Sciatic nerve (tissue), 2 donors: ENCODE data around the gene KLK2. TPM values are rescaled to one million over a fixed set of nuclear protein-coding genes. Genes with fewer than 3 reads are reported as not detected.

Experiments used
- ATAC-seq: fragments of 200-7000 bp; cut with Tn5 transposase; one replicate; pipeline ENCODE4 v1.9.1; 2020; ENCODE audit warnings: mild to moderate bottlenecking, moderate library complexity
- DNase-seq: peaks from one replicate; pipeline ENCODE4 v3.0.0-alpha.2; 2020; ENCODE audit warnings: low spot score
- intact Hi-C: fragments of 100-400 bp; cut with DNase I; formaldehyde crosslinking; loops from one replicate; pipeline ENCODE4 v1.14.2; 2022
- total RNA-seq: library from RNA; stranded (reverse); fragmentation: NEBNext Ultra II Directional; extraction: Animal tissue kit (Norgen Biotek cat#: 25700); gene quantifications from one replicate; pipeline ENCODE4 v1.2.1, GENCODE V29; 2021
- donor health status: DM: no; HTN: no; CAD: no.
- donor health status: DM: no; HTN: no; CAD: no.

Gene KLK2
- total RNA-seq, 1 donor from 2014 or later: not detected

DNA sequence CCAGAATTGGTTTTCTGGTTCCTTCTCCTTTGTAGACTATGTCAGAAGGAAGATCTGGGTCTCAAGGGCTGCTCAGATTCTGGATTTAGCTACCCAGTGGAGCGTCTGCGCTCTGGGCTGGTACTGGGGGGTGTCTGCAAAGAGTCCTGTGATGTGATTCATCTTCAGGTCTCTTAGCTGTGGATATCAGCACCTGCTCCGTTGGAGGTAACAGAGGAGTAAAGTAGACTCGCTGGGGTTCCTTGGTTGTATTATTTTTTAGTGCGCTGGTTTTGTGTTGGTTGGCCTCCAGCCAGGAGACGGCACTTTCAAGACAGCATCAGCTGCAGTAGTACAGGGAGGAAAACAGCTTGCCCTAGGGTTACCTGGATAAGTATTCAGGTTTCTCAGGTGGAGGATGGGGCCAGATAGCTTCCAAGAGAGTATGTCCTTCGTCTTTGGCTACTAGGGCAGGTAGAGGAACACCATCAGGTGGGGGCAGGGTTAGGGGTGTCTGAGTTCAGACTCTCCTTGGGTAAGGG, 29.5 kb upstream of the KLK2 start:
- ATAC-seq (no peak), DNase-seq (no peak)
- intact Hi-C loops: no loop called here

DNA sequence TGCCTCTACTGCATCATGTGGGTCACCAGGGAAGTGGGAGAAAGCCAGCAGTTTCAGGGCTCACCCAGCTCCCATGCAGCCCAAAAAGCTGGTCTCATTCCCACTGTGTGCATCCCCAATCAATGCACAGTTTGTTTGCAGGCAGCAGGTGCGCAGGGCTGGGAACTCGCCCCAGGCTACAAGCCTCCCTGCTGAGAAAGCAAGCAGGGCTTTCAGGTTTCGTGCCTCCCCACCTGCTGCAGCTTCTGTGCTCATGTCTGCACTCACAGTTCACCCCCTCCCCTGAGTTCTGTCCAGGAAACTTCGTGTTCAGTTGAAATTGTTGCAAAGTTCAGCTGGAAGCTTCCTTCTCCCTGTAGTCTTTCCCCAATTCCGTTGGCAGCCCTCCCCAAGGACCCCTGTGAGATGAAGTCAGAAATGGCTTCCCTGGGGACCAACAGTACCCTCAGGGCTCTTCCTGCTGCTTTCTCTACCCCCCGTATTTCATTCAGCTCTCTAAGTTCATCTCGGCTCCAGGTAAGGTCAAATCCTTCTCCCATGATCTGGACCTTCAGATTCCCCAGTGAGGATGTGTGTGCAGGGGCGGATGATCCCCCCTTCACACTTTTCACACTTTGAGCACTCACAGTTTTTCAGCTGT, 28.8 kb upstream of the KLK2 start:
- intact Hi-C loops: no loop called here
- ATAC-seq (no peak), DNase-seq (no peak)

DNA sequence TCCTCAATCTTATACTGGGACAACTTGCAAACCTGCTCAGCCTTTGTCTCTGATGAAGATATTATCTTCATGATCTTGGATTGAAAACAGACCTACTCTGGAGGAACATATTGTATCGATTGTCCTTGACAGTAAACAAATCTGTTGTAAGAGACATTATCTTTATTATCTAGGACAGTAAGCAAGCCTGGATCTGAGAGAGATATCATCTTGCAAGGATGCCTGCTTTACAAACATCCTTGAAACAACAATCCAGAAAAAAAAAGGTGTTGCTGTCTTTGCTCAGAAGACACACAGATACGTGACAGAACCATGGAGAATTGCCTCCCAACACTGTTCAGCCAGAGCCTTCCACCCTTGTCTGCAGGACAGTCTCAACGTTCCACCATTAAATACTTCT, 22.5 kb upstream of the KLK2 start:
- intact Hi-C loops: no loop called here
- DNase-seq (no peak), ATAC-seq (no peak)

DNA sequence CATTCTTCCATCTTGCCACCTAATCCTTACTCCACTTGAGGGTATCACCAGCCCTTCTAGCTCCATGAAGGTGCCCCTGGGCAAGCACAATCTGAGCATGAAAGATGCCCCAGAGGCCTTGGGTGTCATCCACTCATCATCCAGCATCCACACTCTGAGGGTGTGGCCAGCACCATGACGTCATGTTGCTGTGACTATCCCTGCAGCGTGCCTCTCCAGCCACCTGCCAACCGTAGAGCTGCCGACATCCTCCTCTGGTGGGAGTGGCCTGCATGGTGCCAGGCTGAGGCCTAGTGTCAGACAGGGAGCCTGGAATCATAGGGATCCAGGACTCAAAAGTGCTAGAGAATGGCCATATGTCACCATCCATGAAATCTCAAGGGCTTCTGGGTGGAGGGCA, 21.6 kb upstream of the KLK2 start:
- DNase-seq: no peak
- intact Hi-C loops: no loop called here

DNA sequence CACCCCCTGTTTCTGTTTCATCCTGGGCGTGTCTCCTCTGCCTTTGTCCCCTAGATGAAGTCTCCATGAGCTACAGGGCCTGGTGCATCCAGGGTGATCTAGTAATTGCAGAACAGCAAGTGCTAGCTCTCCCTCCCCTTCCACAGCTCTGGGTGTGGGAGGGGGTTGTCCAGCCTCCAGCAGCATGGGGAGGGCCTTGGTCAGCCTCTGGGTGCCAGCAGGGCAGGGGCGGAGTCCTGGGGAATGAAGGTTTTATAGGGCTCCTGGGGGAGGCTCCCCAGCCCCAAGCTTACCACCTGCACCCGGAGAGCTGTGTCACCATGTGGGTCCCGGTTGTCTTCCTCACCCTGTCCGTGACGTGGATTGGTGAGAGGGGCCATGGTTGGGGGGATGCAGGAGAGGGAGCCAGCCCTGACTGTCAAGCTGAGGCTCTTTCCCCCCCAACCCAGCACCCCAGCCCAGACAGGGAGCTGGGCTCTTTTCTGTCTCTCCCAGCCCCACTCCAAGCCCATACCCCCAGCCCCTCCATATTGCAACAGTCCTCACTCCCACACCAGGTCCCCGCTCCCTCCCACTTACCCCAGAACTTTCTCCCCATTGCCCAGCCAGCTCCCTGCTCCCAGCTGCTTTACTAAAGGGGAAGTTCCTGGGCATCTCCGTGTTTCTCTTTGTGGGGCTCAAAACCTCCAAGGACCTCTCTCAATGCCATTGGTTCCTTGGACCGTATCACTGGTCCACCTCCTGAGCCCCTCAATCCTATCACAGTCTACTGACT, 18.4 kb upstream of the KLK2 start, which contains the start of gene KLK3:
Gene KLK3 (plus strand): TSS at position 280 of the 775 bp plus-strand sequence. CDS start 41 bp downstream, at position 321.
- intact Hi-C loops: no loop called here
- DNase-seq: no peak

More for the DNA sequence above, 21.6 kb upstream of the KLK2 start:
- no peak for ATAC-seq

DNA sequence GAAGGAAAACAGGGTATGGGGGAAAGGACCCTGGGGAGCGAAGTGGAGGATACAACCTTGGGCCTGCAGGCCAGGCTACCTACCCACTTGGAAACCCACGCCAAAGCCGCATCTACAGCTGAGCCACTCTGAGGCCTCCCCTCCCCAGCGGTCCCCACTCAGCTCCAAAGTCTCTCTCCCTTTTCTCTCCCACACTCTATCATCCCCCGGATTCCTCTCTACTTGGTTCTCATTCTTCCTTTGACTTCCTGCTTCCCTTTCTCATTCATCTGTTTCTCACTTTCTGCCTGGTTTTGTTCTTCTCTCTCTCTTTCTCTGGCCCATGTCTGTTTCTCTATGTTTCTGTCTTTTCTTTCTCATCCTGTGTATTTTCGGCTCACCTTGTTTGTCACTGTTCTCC, 15.9 kb upstream of the KLK2 start:
- intact Hi-C loops: no loop called here
- no peak for DNase-seq

More for the DNA sequence above, 18.4 kb upstream of the KLK2 start, which contains the start of gene KLK3:
- ATAC-seq: no peak

DNA sequence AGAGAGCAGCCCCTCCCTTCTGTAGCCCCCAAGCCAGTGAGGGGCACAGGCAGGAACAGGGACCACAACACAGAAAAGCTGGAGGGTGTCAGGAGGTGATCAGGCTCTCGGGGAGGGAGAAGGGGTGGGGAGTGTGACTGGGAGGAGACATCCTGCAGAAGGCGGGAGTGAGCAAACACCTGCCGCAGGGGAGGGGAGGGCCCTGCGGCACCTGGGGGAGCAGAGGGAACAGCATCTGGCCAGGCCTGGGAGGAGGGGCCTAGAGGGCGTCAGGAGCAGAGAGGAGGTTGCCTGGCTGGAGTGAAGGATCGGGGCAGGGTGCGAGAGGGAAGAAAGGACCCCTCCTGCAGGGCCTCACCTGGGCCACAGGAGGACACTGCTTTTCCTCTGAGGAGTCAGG, 14.4 kb upstream of the KLK2 start:
- ATAC-seq: no peak
- DNase-seq: no peak
- intact Hi-C loops: no loop called here

More for the DNA sequence above, 15.9 kb upstream of the KLK2 start:
- ATAC-seq: no peak

DNA sequence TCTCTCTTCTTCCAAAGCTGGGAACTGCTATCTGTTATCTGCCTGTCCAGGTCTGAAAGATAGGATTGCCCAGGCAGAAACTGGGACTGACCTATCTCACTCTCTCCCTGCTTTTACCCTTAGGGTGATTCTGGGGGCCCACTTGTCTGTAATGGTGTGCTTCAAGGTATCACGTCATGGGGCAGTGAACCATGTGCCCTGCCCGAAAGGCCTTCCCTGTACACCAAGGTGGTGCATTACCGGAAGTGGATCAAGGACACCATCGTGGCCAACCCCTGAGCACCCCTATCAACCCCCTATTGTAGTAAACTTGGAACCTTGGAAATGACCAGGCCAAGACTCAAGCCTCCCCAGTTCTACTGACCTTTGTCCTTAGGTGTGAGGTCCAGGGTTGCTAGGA, 13.4 kb upstream of the KLK2 start:
- intact Hi-C loops: no loop called here
- ATAC-seq (no peak), DNase-seq (no peak)

DNA sequence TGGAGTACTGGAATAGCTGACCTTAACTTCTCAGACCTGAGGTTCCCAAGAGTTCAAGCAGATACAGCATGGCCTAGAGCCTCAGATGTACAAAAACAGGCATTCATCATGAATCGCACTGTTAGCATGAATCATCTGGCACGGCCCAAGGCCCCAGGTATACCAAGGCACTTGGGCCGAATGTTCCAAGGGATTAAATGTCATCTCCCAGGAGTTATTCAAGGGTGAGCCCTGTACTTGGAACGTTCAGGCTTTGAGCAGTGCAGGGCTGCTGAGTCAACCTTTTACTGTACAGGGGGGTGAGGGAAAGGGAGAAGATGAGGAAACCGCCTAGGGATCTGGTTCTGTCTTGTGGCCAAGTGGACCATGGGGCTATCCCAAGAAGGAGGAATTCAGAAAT, 12.2 kb upstream of the KLK2 start:
- no peak for ATAC-seq
- no peak for DNase-seq
- intact Hi-C loops: no loop called here

DNA sequence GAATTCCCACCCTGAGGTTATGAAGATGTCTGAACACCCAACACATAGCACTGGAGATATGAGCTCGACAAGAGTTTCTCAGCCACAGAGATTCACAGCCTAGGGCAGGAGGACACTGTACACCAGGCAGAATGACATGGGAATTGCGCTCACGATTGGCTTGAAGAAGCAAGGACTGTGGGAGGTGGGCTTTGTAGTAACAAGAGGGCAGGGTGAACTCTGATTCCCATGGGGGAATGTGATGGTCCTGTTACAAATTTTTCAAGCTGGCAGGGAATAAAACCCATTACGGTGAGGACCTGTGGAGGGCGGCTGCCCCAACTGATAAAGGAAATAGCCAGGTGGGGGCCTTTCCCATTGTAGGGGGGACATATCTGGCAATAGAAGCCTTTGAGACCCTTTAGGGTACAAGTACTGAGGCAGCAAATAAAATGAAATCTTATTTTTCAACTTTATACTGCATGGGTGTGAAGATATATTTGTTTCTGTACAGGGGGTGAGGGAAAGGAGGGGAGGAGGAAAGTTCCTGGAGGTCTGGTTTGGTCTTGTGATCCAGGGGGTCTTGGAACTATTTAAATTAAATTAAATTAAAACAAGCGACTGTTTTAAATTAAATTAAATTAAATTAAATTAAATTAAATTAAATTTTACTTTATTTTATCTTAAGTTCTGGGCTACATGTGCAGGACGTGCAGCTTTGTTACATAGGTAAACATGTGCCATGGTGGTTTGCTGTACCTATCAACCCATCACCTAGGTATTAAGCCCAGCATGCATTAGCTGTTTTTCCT, 11.5 kb upstream of the KLK2 start:
- no peak for ATAC-seq
- DNase-seq: no peak
- intact Hi-C loops: no loop called here

DNA sequence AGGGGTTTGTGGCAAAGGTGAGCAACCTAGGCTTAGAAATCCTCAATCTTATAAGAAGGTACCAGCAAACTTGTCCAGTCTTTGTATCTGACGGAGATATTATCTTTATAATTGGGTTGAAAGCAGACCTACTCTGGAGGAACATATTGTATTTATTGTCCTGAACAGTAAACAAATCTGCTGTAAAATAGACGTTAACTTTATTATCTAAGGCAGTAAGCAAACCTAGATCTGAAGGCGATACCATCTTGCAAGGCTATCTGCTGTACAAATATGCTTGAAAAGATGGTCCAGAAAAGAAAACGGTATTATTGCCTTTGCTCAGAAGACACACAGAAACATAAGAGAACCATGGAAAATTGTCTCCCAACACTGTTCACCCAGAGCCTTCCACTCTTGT, 3.8 kb upstream of the KLK2 start:
- ATAC-seq (no peak), DNase-seq (no peak)
- intact Hi-C loops: no loop called here

DNA sequence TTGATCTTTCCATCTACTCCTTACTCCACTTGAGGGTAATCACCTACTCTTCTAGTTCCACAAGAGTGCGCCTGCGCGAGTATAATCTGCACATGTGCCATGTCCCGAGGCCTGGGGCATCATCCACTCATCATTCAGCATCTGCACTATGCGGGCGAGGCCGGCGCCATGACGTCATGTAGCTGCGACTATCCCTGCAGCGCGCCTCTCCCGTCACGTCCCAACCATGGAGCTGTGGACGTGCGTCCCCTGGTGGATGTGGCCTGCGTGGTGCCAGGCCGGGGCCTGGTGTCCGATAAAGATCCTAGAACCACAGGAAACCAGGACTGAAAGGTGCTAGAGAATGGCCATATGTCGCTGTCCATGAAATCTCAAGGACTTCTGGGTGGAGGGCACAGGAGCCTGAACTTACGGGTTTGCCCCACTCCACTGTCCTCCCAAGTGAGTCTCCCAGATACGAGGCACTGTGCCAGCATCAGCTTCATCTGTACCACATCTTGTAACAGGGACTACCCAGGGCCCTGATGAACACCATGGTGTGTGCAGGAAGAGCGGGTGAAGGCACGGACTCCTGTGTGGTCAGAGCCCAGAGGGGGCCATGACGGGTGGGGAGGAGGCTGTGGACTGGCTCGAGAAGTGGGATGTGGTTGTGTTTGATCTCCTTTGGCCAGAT, 2.7 kb upstream of the KLK2 start:
- no peak for ATAC-seq
- no peak for DNase-seq
- intact Hi-C loops: no loop called here

DNA sequence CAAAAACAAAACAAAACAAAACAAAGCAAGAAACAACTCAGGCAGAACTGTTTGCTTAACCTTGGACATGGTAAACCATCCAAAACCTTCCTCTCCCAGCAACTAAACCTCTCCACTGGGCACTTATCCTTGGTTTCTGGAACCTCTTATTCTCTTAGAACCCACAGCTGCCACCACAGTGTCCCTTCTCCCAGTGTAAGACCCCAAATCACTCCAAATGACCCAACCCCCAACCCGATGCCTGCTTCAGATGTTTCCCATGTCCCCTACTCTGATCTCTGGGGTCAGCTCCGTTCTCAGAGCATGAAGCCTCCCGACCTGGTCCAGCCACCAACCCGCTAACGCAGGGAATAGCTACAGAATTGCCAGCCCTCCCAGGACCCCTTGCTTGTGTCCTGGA, 972 bp downstream of the KLK2 start:
- DNase-seq (no peak), ATAC-seq (no peak)
- intact Hi-C loops: no loop called here

DNA sequence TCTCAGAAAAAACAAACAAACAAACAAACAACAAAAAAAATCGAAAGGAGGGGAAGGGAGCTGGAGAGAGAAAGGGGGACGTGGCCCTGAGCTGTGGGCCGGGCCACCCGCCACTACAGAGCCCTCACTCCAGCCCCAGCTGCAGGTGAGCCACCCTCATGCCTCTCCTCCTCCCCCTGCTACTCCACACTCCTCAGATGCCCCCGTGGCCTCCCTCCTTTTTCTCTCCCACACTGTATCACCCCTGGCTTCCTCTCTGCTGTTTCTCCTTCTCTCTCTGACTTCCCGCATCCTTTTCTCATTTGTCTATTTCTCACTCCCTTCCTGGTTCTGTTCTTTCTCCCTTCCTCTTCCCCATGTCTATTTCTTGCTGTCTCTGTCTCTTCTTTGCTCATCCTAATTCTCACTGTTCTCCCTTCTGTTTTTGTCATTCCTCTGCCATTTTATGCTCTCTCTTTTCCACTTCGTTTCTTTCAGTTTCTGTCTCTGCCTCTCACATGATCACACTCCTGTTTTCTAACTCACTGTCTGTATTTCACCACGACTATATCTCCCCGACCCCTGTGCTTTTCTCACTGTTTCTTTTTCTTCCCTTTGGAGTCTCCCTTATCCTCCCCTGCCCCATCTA, 2.7 kb downstream of the KLK2 start:
- intact Hi-C loops: no loop called here
- DNase-seq (no peak), ATAC-seq (no peak)

DNA sequence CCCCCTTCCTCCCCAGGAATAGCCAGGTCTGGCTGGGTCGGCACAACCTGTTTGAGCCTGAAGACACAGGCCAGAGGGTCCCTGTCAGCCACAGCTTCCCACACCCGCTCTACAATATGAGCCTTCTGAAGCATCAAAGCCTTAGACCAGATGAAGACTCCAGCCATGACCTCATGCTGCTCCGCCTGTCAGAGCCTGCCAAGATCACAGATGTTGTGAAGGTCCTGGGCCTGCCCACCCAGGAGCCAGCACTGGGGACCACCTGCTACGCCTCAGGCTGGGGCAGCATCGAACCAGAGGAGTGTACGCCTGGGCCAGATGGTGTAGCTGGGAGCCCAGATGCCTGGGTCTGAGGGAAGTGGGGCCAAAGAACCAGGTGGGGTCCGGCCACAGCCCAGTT, 3.2 kb downstream of the KLK2 start:
- ATAC-seq (no peak), DNase-seq (no peak)
- intact Hi-C loops: no loop called here

DNA sequence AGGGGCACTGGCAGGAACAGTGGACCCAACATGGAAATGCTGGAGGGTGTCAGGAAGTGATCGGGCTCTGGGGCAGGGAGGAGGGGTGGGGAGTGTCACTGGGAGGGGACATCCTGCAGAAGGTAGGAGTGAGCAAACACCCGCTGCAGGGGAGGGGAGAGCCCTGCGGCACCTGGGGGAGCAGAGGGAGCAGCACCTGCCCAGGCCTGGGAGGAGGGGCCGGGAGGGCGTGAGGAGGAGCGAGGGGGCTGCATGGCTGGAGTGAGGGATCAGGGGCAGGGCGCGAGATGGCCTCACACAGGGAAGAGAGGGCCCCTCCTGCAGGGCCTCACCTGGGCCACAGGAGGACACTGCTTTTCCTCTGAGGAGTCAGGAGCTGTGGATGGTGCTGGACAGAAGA, 4.1 kb downstream of the KLK2 start:
- ATAC-seq (no peak), DNase-seq (no peak)
- intact Hi-C loops: no loop called here

DNA sequence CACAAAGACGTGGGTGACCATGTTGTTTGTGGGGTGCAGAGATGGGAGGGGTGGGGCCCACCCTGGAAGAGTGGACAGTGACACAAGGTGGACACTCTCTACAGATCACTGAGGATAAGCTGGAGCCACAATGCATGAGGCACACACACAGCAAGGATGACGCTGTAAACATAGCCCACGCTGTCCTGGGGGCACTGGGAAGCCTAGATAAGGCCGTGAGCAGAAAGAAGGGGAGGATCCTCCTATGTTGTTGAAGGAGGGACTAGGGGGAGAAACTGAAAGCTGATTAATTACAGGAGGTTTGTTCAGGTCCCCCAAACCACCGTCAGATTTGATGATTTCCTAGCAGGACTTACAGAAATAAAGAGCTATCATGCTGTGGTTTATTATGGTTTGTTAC, 5.6 kb downstream of the KLK2 start:
- DNase-seq (no peak), ATAC-seq (no peak)
- intact Hi-C loops: no loop called here

DNA sequence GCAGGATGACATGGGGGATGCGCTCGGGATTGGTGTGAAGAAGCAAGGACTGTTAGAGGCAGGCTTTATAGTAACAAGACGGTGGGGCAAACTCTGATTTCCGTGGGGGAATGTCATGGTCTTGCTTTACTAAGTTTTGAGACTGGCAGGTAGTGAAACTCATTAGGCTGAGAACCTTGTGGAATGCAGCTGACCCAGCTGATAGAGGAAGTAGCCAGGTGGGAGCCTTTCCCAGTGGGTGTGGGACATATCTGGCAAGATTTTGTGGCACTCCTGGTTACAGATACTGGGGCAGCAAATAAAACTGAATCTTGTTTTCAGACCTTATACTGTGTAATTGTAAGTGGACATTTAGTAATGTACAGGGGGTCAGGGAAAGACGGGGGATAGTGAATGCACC, 7.0 kb downstream of the KLK2 start:
- intact Hi-C loops: no loop called here
- DNase-seq: no peak
- no peak for ATAC-seq

DNA sequence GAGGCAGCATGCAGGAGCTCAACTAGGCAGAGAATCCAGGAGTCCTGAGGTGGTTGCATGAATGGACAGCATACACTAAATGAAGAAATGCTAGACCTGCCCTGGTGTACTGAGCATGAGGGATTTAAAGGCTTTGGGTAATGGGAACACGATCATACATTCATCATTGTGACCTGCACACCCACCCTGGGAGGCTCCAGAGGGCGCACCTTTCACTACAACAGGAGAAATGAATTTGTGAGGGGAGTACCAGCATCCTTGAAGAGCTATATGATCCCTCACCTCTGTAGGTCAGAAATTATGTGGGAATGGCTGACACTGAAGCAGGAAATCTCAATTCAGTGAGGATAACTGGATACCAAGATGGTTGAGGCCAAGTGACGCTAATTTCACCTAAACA, 8.9 kb downstream of the KLK2 start:
- ATAC-seq: no peak
- DNase-seq: no peak
- intact Hi-C loops: no loop called here
